MM.1S (cell line): ENCODE measurements around the gene PDLIM5.

Experiments used
- DNase-seq: peaks from one replicate; pipeline ENCODE4 v3.0.0-alpha.2; 2015
- H2AFZ ChIP-seq: fragments of 300-600 bp; sonication (generic); 2 replicates; pipeline ENCODE4 v1.6.0; 2016; ENCODE audit warnings: antibody characterized with exemption, low read length
- H3F3A ChIP-seq: fragments of 300-600 bp; sonication (generic); 2 replicates; pipeline ENCODE4 v1.6.1; 2016; ENCODE audit warnings: mild to moderate bottlenecking, antibody characterized with exemption, low read length, moderate library complexity, mixed read lengths; ENCODE audit not compliant: insufficient read depth
- H3K27ac ChIP-seq: fragments of 300-600 bp; sonication (generic); 2 replicates; pipeline ENCODE4 v1.5.1; 2016; ENCODE audit warnings: mild to moderate bottlenecking, low read length
- H3K27me3 ChIP-seq: fragments of 300-600 bp; sonication (generic); replicated peaks from 2 replicates; pipeline ENCODE4 v1.6.0; 2016; ENCODE audit warnings: low read length; ENCODE audit not compliant: insufficient read depth
- H3K36me3 ChIP-seq: fragments of 300-600 bp; sonication (generic); replicated peaks from 2 replicates; pipeline ENCODE4 v1.6.1; 2016; ENCODE audit warnings: mild to moderate bottlenecking, low read length, mixed read lengths; ENCODE audit not compliant: insufficient read depth
- H3K4me1 ChIP-seq: fragments of 300-600 bp; sonication (generic); 2 replicates; pipeline ENCODE4 v1.6.1; 2016; ENCODE audit warnings: low read length, mixed read lengths
- H3K4me2 ChIP-seq: fragments of 300-600 bp; sonication (generic); 2 replicates; pipeline ENCODE4 v1.6.0; 2016; ENCODE audit warnings: low read depth, low read length
- H3K4me3 ChIP-seq: fragments of 300-600 bp; sonication (generic); 2 replicates; pipeline ENCODE4 v1.5.1; 2016; ENCODE audit warnings: low read length, mixed read lengths
- H3K79me2 ChIP-seq: fragments of 300-600 bp; sonication (generic); 2 replicates; pipeline ENCODE4 v1.6.1; 2016; ENCODE audit warnings: mixed run types, low read length, mixed read lengths
- H3K9ac ChIP-seq: fragments of 300-600 bp; sonication (generic); 2 replicates; pipeline ENCODE4 v1.6.1; 2016; ENCODE audit warnings: low read length, mixed read lengths
- H3K9me2 ChIP-seq: fragments of 300-600 bp; sonication (generic); replicated peaks from 2 replicates; pipeline ENCODE4 v1.6.1; 2016; ENCODE audit warnings: mild to moderate bottlenecking, low read length, mixed read lengths; ENCODE audit not compliant: insufficient read depth
- H3K9me3 ChIP-seq: fragments of 300-600 bp; sonication (generic); replicated peaks from 2 replicates; pipeline ENCODE4 v1.6.1; 2016; ENCODE audit warnings: mild to moderate bottlenecking, low read length, mixed read lengths; ENCODE audit not compliant: insufficient read depth
- H4K20me1 ChIP-seq: fragments of 300-600 bp; sonication (generic); 2 replicates; pipeline ENCODE4 v1.6.1; 2016; ENCODE audit warnings: mild to moderate bottlenecking, low read length, moderate library complexity, mixed read lengths; ENCODE audit not compliant: insufficient read depth
- CTCF ChIP-seq: fragments of 300-600 bp; sonication (generic); IDR thresholded peaks from 2 replicates; pipeline ENCODE4 v1.5.1; 2016; ENCODE audit warnings: antibody characterized with exemption, low read length, mixed read lengths
- EZH2 ChIP-seq: fragments of 300-600 bp; sonication (generic); optimal IDR thresholded peaks from 2 replicates; pipeline ENCODE3; 2017; ENCODE audit warnings: low read depth, mild to moderate bottlenecking, antibody characterized with exemption, low read length, mixed read lengths
- EZH2phosphoT487 ChIP-seq: fragments of 300-600 bp; sonication (generic); IDR thresholded peaks from 2 replicates; pipeline ENCODE4 v1.6.1; 2018; ENCODE audit warnings: antibody characterized with exemption, low read length

The PDLIM5 gene

DNA sequence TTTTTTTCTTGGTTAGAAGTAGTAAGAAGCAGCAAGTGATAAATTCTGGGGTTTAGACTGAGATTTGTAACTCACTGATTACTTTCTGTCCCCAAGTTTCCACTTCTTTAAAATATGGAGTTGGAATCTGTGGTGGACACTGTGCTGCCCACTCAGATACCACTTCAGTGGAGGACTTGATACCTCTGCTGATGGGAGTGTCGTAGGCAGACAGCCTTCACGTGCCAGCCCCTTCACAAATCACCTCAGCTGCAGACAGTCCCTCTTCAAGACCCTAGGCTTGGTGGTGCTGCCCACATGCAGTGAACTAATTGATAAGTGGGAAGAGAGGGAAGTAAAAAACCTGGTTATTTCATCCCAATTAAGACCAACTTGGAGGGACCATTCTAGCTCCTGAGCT, 139.5 kb downstream of the PDLIM5 start:
- H3K4me1 ChIP-seq, result no peaks in the 10 kb centered on the region
- no peaks in the 10 kb centered on the region for H3K27me3 ChIP-seq
- H4K20me1 ChIP-seq, result no peaks in the 10 kb centered on the region
- TF ChIP-seq CTCF (no peak), EZH2 (no peak), EZH2phosphoT487 (no peak)
- H2AFZ ChIP-seq, result no peak overlapping the region
- H3K4me2 ChIP-seq, result no peak overlapping the region
- H3F3A ChIP-seq, result no peaks in the 10 kb centered on the region
- H3K79me2 ChIP-seq, result no peaks in the 10 kb centered on the region
- no peak overlapping the region for H3K27ac ChIP-seq
- no peak overlapping the region for H3K4me3 ChIP-seq
- no peaks in the 10 kb centered on the region for H3K9me2 ChIP-seq
- H3K9me3 ChIP-seq, result no peaks in the 10 kb centered on the region
- no peaks in the 10 kb centered on the region for H3K36me3 ChIP-seq
- no peak overlapping the region for H3K9ac ChIP-seq
- DNase-seq, result no peak

GRCh38 chr4:94595013-94595412, 143.3 kb downstream of the PDLIM5 start:
- H2AFZ ChIP-seq, result no peak overlapping the region
- H3K27ac ChIP-seq, result no peak overlapping the region
- no peak overlapping the region for H3K9ac ChIP-seq
- TF ChIP-seq CTCF, result no peak
- no peak for TF ChIP-seq EZH2phosphoT487
- no peak for TF ChIP-seq EZH2
- H3K79me2 ChIP-seq, result no peaks in the 10 kb centered on the region
- DNase-seq, result no peak
- no peaks in the 10 kb centered on the region for H3K27me3 ChIP-seq
- H3F3A ChIP-seq, result no peaks in the 10 kb centered on the region
- no peaks in the 10 kb centered on the region for H3K9me2 ChIP-seq
- H3K4me2 ChIP-seq, result no peak overlapping the region
- no peaks in the 10 kb centered on the region for H3K36me3 ChIP-seq
- H3K4me3 ChIP-seq, result no peak overlapping the region
- H3K4me1 ChIP-seq, result no peaks in the 10 kb centered on the region
- H4K20me1 ChIP-seq, result no peaks in the 10 kb centered on the region
- H3K9me3 ChIP-seq, result no peaks in the 10 kb centered on the region

DNA sequence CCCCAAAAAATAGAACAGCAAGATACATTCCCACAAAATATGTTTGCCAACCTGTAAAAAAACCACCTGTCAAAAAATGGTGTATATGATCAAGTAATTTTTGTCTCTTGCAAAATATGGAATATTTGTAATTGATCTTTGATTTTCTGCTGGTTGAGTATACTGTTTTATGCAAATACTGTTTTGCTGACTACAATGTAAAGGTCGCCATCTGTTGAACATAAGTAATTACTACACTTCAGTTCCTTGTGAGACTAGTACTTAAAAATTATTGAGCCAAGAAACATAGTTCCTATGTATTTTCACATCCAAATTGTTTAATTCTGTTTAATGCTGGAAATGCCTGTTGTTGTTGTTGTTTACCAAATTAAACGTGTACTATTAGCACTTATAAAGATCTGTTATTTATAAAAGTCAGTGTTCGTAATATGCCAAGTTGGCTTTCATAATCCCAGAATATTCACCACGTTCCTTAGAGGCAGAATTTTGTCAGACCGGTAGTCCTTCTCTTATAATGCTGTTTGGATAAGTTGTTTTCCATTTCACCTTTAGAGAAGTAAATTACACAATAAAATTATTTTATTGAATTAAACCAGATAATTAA, 144.2 kb downstream of the PDLIM5 start:
- H3K79me2 ChIP-seq, result no peaks in the 10 kb centered on the region
- H2AFZ ChIP-seq, result no peak overlapping the region
- no peaks in the 10 kb centered on the region for H3K9me2 ChIP-seq
- H3K9me3 ChIP-seq, result no peaks in the 10 kb centered on the region
- no peaks in the 10 kb centered on the region for H3K4me1 ChIP-seq
- no peaks in the 10 kb centered on the region for H3K27me3 ChIP-seq
- H4K20me1 ChIP-seq, result no peaks in the 10 kb centered on the region
- no peak overlapping the region for H3K27ac ChIP-seq
- no peak overlapping the region for H3K4me3 ChIP-seq
- no peak overlapping the region for H3K4me2 ChIP-seq
- no peaks in the 10 kb centered on the region for H3K36me3 ChIP-seq
- TF ChIP-seq CTCF (peak; percentile 67), EZH2 (no peak)
- no peaks in the 10 kb centered on the region for H3F3A ChIP-seq
- H3K9ac ChIP-seq, result no peak overlapping the region
- DNase-seq, result peak; percentile 56
